ENCODE measurements around the gene CD300H. TPM values are rescaled to one million over a fixed set of nuclear protein-coding genes. Genes with fewer than 3 reads are reported as not detected.

The CD300H gene
- total RNA-seq, 1 donor from 2014 or later = not detected

DNA sequence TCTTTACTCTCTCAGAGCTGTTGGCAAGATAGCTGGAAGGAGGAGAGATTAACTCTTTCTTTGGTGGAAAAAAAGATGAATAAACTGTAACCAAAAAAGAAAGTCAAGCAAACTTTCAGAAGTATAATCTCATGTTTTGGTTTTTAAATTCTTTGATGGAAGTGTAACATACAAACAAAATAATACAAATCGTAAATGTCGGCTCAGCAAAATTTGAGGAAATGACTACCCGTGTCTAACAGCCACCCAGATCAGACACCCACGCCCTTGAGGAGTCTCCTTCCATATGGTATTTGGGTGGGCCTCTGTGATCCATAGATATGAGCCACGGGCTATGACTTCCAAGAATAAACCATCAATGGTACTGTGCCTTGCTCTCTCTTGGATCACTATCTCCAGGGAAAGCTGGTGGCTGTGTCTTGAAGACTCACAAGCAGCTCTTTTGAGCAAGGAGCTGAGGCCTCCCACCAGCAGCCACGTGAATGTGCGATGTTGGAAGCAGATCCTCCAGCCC lies 11.8 kb downstream of the CD300H start:
- H3K27ac Mint-ChIP-seq = no peak overlapping the region
- H3K4me1 Mint-ChIP-seq (ENCODE audit: low read depth) = peaks cover 7% of the 10 kb centered on the region
- H3K4me3 Mint-ChIP-seq = no peak overlapping the region
- H3K27me3 Mint-ChIP-seq (ENCODE audit: insufficient read depth) = peaks cover 6% of the 10 kb centered on the region
- no peak for DNase-seq (ENCODE audit: low spot score)
- no peaks in the 10 kb centered on the region for H3K36me3 Mint-ChIP-seq (ENCODE audit: low read depth)
- intact Hi-C loops (cut with micrococcal nuclease) = no loop called here
- no peaks in the 10 kb centered on the region for H3K9me3 Mint-ChIP-seq

DNA sequence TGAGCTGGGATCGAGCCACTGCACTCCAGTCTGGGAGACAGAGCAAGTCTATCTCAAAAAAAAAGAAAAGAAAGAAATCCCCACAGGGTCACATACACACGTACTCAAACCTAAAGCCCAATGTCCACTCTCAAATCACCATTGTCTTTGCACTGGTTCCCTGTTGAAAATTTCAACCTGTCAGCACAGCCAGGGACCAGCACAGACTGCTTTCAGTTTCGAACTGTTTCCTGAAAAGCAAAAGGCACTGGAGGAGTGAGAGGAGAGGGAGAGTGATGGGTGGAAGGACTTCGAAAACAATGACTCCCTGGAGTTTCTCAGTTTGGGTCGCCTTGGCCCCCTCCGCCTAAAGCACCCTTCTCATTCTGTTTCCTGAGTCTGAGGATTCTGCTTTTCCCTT lies 12.4 kb downstream of the CD300H start:
- no peak for DNase-seq (ENCODE audit: low spot score)
- H3K27me3 Mint-ChIP-seq (ENCODE audit: insufficient read depth) = peaks cover 6% of the 10 kb centered on the region
- H3K4me3 Mint-ChIP-seq = no peak overlapping the region
- H3K27ac Mint-ChIP-seq = no peak overlapping the region
- no peaks in the 10 kb centered on the region for H3K9me3 Mint-ChIP-seq
- H3K4me1 Mint-ChIP-seq (ENCODE audit: low read depth) = peaks cover 7% of the 10 kb centered on the region
- intact Hi-C loops (cut with micrococcal nuclease) = no loop called here
- H3K36me3 Mint-ChIP-seq (ENCODE audit: low read depth) = no peaks in the 10 kb centered on the region

DNA sequence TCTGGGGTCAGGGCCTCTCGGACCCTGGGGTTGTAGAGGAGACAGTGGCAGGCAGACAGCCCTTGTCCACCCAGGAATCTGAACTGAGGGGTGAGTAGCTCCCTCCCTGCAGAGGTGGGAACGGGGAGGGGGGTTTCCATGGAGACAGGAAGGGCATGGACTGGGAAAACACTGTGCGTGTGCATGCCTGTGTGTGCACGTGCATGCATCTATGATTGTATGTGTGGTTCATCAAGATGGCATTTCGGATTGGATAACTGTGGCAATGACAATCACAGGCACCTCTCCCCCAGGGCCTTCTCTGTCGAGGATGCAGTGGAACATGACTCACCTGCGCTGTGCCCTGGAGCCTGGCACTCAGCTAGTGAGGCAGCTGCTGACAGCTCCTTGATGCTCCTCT lies 15.3 kb downstream of the CD300H start:
- intact Hi-C loops (cut with micrococcal nuclease) = no loop called here

DNA sequence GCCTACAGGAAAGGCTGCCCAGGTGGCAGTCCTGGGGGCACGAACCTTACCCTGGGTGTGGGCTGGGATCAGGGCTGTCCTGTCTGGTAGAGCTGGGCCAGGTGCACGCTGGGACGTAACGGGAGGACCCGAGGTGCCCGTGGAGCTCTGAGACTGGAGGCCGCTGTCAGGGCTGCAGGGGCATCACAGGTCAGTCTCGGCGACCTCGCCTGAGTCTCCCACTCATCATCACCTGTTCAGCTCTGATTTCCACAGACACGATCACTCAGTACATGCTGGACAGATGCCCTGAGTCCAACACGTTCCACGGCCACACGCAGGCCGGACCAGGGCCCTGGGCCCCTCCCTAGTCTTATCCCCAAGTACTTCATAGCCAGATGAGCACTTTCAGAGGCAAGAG lies 16.7 kb downstream of the CD300H start:
- Mint-ChIP-seq H3K4me1 (ENCODE audit: low read depth) (peaks cover 20% of the 10 kb centered on the region), H3K36me3 (ENCODE audit: low read depth) (no peaks in the 10 kb centered on the region), H3K27ac (no peak overlapping the region), H3K27me3 (ENCODE audit: insufficient read depth) (peaks cover 6% of the 10 kb centered on the region), H3K4me3 (no peak overlapping the region), H3K9me3 (no peaks in the 10 kb centered on the region)
- no peak for DNase-seq (ENCODE audit: low spot score)
- intact Hi-C loops (cut with micrococcal nuclease) = no loop called here

More for the DNA sequence above, 15.3 kb downstream of the CD300H start:
- Mint-ChIP-seq H3K27me3 (ENCODE audit: insufficient read depth) (peaks cover 6% of the 10 kb centered on the region), H3K36me3 (ENCODE audit: low read depth) (no peaks in the 10 kb centered on the region), H3K4me3 (no peak overlapping the region), H3K9me3 (no peaks in the 10 kb centered on the region), H3K27ac (no peak overlapping the region), H3K4me1 (ENCODE audit: low read depth) (peaks cover 18% of the 10 kb centered on the region)
- no peak for DNase-seq (ENCODE audit: low spot score)

DNA sequence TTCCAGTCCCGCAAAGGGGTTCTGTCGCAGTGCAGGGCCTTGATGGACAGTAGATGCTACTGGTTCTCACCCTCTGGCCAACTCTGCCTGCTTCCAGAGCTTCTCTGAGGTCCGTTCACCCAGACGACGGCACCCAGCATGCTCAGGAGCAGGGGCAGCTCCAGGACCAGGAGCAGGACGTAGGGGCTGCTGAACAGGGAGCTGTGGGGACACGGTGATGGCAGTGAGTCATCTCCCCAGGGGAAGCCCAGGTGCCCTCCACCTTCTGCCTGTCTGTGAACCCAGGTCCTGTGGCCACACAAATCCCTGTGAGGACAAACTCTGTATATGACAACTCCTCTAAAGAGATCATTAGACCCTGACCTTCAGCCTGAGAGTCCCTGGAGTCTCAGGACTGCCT lies 18.0 kb downstream of the CD300H start:
- Mint-ChIP-seq H3K9me3 (no peaks in the 10 kb centered on the region), H3K4me1 (ENCODE audit: low read depth) (peaks cover 20% of the 10 kb centered on the region), H3K27ac (no peak overlapping the region), H3K4me3 (no peak overlapping the region), H3K27me3 (ENCODE audit: insufficient read depth) (peaks cover 6% of the 10 kb centered on the region), H3K36me3 (ENCODE audit: low read depth) (no peaks in the 10 kb centered on the region)
- intact Hi-C loops (cut with micrococcal nuclease) = no loop called here
- DNase-seq (ENCODE audit: low spot score) = no peak

DNA sequence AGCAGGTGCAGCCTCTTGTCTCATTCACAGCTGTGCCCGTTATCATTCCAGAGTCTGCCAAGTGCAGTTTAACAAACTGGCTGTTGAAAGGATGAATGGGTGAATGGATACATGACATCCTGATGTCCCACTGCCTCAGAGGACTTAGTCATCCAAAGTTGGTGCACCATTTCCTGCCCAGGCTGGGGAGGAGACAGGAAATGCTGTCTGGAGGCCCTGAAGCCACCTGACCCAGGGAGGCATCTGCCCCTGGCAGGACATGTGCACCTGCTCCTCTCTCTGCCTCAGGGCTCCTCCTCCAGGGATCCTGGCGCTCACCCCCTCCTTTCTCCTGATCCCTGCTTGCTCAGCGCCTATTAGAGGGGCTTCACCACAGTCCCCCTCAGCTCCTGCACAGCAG lies 19.6 kb downstream of the CD300H start:
- H3K4me1 Mint-ChIP-seq (ENCODE audit: low read depth) = peaks cover 20% of the 10 kb centered on the region
- H3K4me3 Mint-ChIP-seq = no peak overlapping the region
- H3K27ac Mint-ChIP-seq = peak overlapping the region; percentile 83
- intact Hi-C loops (cut with micrococcal nuclease) = no loop called here
- no peaks in the 10 kb centered on the region for H3K9me3 Mint-ChIP-seq
- H3K27me3 Mint-ChIP-seq (ENCODE audit: insufficient read depth) = peaks cover 5% of the 10 kb centered on the region
- no peak for DNase-seq (ENCODE audit: low spot score)
- no peaks in the 10 kb centered on the region for H3K36me3 Mint-ChIP-seq (ENCODE audit: low read depth)

DNA sequence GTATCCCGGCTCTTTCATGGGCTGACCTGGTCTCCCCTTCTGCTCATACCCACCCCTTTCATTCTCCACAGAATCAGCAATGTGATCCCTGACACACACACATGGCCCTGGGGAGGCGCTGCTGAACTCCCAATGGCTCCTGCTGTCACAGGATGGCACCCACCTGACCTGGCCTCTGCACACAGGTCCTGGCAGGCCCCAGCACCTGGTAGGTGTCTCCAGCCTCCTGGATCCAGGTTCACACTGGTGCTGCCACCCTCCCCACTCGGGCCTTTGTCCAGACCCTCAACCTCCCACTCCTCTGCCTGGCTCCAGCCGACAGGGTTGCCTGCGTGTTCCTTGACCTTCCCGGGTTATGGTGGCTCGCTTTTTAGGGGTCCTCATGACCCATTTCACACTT lies 20.0 kb downstream of the CD300H start:
- peaks cover 2% of the 10 kb centered on the region for H3K27me3 Mint-ChIP-seq (ENCODE audit: insufficient read depth)
- H3K36me3 Mint-ChIP-seq (ENCODE audit: low read depth) = no peaks in the 10 kb centered on the region
- no peaks in the 10 kb centered on the region for H3K9me3 Mint-ChIP-seq
- H3K4me3 Mint-ChIP-seq = no peak overlapping the region
- intact Hi-C loops (cut with micrococcal nuclease) = no loop called here
- DNase-seq (ENCODE audit: low spot score) = no peak
- peaks cover 20% of the 10 kb centered on the region for H3K4me1 Mint-ChIP-seq (ENCODE audit: low read depth)
- peak overlapping the region; percentile 83 for H3K27ac Mint-ChIP-seq

DNA sequence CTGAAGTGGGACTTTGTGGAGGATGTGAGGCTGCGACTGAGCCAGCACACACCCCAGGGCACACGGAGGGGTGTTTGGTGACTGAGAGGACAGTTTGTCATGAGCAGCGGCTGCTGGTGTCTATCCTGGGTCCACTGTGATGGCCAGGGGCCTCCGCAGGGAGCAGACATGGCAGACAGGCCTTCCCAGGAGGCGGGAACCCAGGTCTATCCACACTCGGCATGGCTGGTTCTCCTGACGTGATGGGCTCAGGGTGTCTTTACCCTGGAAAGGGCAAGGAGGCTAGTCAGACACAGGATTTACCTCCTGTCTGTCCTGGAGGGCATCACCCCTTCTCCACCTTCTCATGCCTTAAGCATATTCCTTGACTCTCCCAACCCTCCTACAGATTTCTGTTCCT lies 20.7 kb downstream of the CD300H start:
- no peak overlapping the region for H3K4me3 Mint-ChIP-seq
- DNase-seq (ENCODE audit: low spot score) = no peak
- H3K9me3 Mint-ChIP-seq = no peaks in the 10 kb centered on the region
- intact Hi-C loops (cut with micrococcal nuclease) = no loop called here
- H3K36me3 Mint-ChIP-seq (ENCODE audit: low read depth) = no peaks in the 10 kb centered on the region
- H3K27ac Mint-ChIP-seq = no peak overlapping the region
- H3K4me1 Mint-ChIP-seq (ENCODE audit: low read depth) = peaks cover 20% of the 10 kb centered on the region
- peaks cover 2% of the 10 kb centered on the region for H3K27me3 Mint-ChIP-seq (ENCODE audit: insufficient read depth)

DNA sequence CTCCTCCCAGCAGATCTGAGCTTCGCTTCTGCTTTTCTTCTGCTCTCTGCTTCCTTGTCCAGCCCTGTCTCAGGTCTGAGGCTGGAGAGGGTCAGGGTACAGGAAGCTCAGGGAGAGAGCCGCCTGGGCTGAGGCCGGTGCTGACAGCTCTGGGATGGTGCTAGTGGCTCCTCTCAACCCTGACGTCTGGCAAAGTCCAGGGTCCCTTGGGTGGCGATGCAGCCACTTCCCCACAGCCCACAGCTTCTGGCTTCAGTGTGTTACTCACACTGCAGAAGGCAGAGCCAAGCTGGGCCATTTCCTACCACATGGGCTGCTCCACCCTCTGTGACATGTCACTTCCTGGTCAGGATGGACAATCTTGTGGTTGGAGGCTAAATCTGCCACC lies 21.5 kb downstream of the CD300H start, which contains the start of gene CD300C:
Gene CD300C, minus strand, starts transcription at position 273 of the 388 bp plus-strand sequence. CDS start 333 bp downstream, outside the sequence.
- no peak within 1 kb of the TSS for H3K4me3 Mint-ChIP-seq
- H3K9me3 Mint-ChIP-seq = no peaks in the 10 kb centered on the region
- no peak within 1 kb of the TSS for H3K27ac Mint-ChIP-seq
- peaks cover under 1% of the 10 kb centered on the region for H3K27me3 Mint-ChIP-seq (ENCODE audit: insufficient read depth)
- no peaks in the 10 kb centered on the region for H3K36me3 Mint-ChIP-seq (ENCODE audit: low read depth)
- intact Hi-C loops (cut with micrococcal nuclease) = no loop called here
- no peak for DNase-seq (ENCODE audit: low spot score)
- H3K4me1 Mint-ChIP-seq (ENCODE audit: low read depth) = peaks cover 20% of the 10 kb centered on the region

DNA sequence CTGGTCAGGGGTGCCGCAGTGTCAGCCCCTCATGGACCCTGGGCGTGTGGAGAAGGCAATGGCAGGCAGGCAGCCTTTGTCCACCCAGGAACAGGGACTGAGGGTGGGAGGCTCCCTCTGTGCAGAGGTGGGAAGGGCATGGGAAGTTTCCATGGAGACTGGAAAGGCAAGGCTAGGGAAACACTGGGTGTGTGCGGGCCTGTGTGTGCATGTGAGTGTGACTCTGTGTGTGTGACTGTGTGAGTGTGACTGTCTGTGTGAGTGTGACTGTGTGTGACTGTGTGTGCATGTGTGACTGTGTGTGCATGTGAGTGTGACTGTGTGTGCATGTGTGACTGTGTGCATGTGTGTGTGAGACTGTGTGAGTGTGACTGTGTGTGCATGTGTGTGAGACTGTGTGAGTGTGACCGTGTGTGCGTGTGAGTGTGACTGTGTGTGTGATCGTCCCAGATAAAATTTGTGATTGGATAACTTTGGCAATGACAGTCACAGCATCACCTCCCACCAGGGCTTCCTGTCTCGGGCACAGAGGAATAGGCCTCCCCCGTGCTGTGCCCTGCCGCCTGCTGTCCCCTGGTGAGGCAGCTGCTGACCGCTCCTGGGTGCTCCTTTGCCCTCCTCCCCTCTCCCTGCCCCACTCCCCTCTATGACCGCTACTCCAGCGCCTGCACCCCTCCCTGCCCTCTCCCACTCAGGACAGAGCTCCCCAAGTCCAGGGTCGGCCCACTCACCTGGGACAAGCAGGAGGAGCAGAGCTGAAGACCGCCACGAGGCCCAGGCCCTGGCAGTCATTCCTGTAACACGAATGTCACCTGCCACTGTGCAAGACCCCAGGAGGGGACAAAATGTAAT lies 22.1 kb downstream of the CD300H start:
- peaks cover 20% of the 10 kb centered on the region for H3K4me1 Mint-ChIP-seq (ENCODE audit: low read depth)

DNA sequence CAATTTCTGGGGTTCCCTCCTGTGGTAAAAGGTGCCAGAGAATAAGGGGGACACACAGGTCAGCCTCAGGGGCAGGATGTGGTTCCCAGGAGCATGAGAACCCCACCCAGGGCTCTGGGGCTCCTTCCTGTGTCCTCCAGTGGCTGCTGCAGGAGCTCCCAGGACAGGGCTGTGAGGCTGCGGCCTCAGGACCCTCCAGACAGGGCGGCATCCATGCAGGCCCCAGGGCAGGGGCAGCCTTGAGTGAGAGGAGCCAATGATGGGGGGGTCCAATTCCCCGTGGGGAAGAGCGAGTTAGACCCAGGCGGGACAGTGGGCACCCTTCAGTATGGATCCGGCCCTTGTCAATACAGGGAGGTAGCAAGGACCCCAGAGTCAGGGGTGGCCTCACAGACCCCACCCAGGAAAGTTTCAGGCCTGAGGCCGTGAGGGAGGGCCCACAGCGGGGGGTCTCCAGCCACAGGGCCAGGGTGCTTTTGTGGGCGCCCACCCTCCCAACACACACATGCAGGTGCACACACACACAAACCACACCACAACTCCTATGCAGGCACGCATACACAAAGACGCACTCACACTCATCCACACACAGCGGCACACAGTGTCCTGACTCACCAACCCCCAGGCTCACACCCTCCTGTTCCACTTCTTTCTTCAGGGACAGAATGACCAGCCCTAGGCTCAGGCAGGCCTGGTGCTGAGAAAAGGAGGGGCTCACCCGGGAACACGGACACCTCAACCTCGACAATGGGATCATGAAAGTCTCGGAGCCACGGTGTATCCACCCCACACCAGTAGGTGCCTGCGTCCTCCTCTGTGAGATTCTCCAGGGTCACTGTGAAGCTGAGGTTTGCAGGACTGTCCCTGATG lies 23.2 kb downstream of the CD300H start:
- H3K4me3 Mint-ChIP-seq = no peak overlapping the region
- peaks cover 5% of the 10 kb centered on the region for H3K27me3 Mint-ChIP-seq (ENCODE audit: insufficient read depth)

More for the DNA sequence above, 22.1 kb downstream of the CD300H start:
- no peak for DNase-seq (ENCODE audit: low spot score)
- Mint-ChIP-seq H3K27me3 (ENCODE audit: insufficient read depth) (no peaks in the 10 kb centered on the region), H3K36me3 (ENCODE audit: low read depth) (no peaks in the 10 kb centered on the region), H3K9me3 (no peaks in the 10 kb centered on the region), H3K27ac (no peak overlapping the region), H3K4me3 (no peak overlapping the region)
- intact Hi-C loops (cut with micrococcal nuclease) = no loop called here

DNA sequence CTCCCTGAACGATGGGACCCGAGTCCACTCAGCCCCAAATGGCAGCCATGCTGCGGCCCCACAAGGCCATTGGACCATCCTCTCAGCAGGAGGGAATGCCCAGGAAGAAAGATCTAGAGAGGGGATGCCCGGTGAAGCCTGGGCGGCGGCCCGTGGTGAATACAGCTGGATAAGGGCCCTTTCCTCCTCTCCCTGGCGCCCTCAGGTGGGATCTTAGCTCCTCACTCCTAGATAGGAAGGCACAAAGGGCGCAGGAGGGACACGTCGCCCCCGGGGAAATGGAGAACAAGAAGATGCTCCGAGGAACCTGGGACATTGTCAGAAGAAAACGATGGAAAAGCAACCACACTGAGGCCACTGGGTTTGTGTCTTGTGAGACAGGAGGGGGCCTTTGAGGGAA lies 23.9 kb downstream of the CD300H start:
- no peak for DNase-seq (ENCODE audit: low spot score)
- H3K27ac Mint-ChIP-seq = no peak overlapping the region
- H3K36me3 Mint-ChIP-seq (ENCODE audit: low read depth) = no peaks in the 10 kb centered on the region
- H3K4me3 Mint-ChIP-seq = no peak overlapping the region
- H3K27me3 Mint-ChIP-seq (ENCODE audit: insufficient read depth) = peaks cover 6% of the 10 kb centered on the region
- H3K4me1 Mint-ChIP-seq (ENCODE audit: low read depth) = peaks cover 16% of the 10 kb centered on the region
- H3K9me3 Mint-ChIP-seq = no peaks in the 10 kb centered on the region
- intact Hi-C loops (cut with micrococcal nuclease) = no loop called here

More for the DNA sequence above, 23.2 kb downstream of the CD300H start:
- no peak for DNase-seq (ENCODE audit: low spot score)
- Mint-ChIP-seq H3K36me3 (ENCODE audit: low read depth) (no peaks in the 10 kb centered on the region), H3K27ac (no peak overlapping the region), H3K4me1 (ENCODE audit: low read depth) (peaks cover 20% of the 10 kb centered on the region), H3K9me3 (no peaks in the 10 kb centered on the region)
- intact Hi-C loops (cut with micrococcal nuclease) = no loop called here
